Pancreas (tissue), 10 donors: ENCODE measurements around the gene GLYATL1B. TPM values are rescaled to one million over a fixed set of nuclear protein-coding genes. Genes with fewer than 3 reads are reported as not detected.
"Not testable (repeated sequence)": the region's sequence is repeated elsewhere in the genome, so short reads cannot be mapped to it uniquely, and the experiment has no call there.

Experiments
- ATAC-seq, 4 donors: fragments of 200-7000 bp; cut with Tn5 transposase; one replicate each; pipeline versions ENCODE4 v1.8.0 to v1.9.1; 2020; ENCODE audit warnings: mild to moderate bottlenecking in 4 of 4, moderate library complexity in 4 of 4
- DNase-seq, 6 donors: peaks; one replicate each; pipeline ENCODE4 v3.0.0-alpha.2; 2020
- FAIRE-seq: peaks from 2 replicates; lab custom pipeline; 2012; peaks lifted over from hg19 to GRCh38; lab: Jason Lieb, UNC
- H3K27ac ChIP-seq, 4 donors: fragments of 200-600 bp; sonication (generic); 1 replicate in 3 of 4; 2 replicates in 1 of 4; pipeline versions ENCODE4 v1.5.0 to v1.8.0; 2020
- H3K27me3 ChIP-seq, 4 donors: fragments of 200-600 bp; one replicate each; pipeline ENCODE4 v1.8.0; 2021
- H3K36me3 ChIP-seq, 3 donors: fragments of 200-600 bp; sonication (generic) in 1 of 3; one replicate each; pipeline versions ENCODE4 v1.5.0 to v1.8.0; 2020 to 2021
- H3K4me1 ChIP-seq, 3 donors: fragments of 200-600 bp; one replicate each; pipeline ENCODE4 v1.8.0; 2021
- H3K4me3 ChIP-seq, 4 donors: fragments of 200-600 bp; sonication (generic) in 2 of 4; one replicate each; pipeline versions ENCODE4 v1.5.0 to v1.8.0; 2020 to 2021
- H3K9me3 ChIP-seq, 4 donors: fragments of 200-600 bp; one replicate each; pipeline ENCODE4 v1.8.0; 2021
- CTCF ChIP-seq, 4 donors: fragments of 200-600 bp; sonication (generic) in 3 of 4; IDR thresholded peaks; one replicate each; pipeline versions ENCODE4 v1.5.0 to v1.8.0; 2021; ENCODE audit warnings: antibody characterized with exemption in 4 of 4
- WGBS, 2 donors: extraction: QIAGEN DNeasy Blood & Tissue Kit; methylation state at CpG; one replicate each; pipeline ENCODE4 v1.1.7; 2013; 5-methylcytosine and 5-hydroxymethylcytosine counted together
- intact Hi-C, 3 donors: fragments of 100-400 bp; cut with DNase I; formaldehyde crosslinking; loops; one replicate each; pipeline versions ENCODE4 v1.11.1 to v1.14.2; 2022
- polyA plus RNA-seq, 2 donors: library from polyadenylated mRNA; stranded (reverse); fragments of 200-250 nt; gene quantifications; one replicate each; pipeline ENCODE4 v1.2.3, GENCODE V29; 2013
- total RNA-seq, 6 donors: library from RNA; stranded (reverse); fragmentation: NEBNext Ultra II Directional in 4 of 6; extraction: Animal tissue kit (Norgen Biotek cat#: 25700) in 4 of 6; gene quantifications; one replicate each; pipeline versions ENCODE4 v1.2.1 to v1.2.4, GENCODE V29; 2021 to 2023
- donor health status: healthy with polysubstance abuse.
- donor health status: DM: no; HTN: no; CAD: no; lungs with moderate emphysema.
- donor health status: DM: no; HTN: no; CAD: no.
- donor health status: control.
- donor health status: control.
- donor health status: Bipolar disorder and iron deficiency.
- donor health status: DM: yes; HTN: yes; CAD: no.
- donor health status: DM: no; HTN: no; CAD: no.
- donor health status: DM: no; HTN: no; CAD: no.
- donor health status: DM: yes; HTN: yes; CAD: no.

The GLYATL1B gene
- total and polyA plus RNA-seq, 8 donors: not detected

DNA sequence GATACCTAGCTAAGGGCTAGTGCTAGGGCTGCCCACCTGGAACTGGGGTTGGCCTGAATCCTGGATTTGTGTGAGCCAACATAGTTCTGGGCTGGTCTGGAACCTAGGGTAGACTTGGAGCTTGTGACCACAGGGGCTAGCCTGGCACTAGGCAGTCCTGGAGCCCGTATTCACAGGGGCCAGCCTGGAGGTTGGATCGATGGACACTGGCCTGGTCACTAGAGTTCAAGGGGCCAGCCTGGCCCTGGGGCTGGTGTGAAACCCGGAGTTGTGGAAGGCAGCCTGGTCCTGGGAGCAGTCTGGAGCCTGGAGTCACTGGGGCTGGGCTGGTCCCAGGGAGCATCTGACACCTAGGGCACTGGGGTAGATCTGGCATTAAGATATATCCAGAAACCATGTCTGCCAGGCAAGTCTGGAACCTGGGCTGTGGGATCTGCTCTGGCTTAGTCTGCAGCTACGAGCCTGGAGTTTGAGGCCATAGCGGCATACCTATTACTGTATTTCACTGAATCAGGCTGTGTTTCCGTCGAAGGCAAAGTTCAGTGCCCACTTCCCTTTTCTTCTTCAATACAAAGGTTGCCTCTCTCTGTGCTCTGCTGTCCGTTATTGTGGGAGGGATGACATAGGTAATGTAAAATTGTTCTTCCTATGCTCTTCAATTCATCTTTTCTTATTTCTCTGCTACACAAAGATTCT is 9.1 kb upstream of the GLYATL1B start:
- Histone ChIP-seq H3K27me3 (peaks cover 0 to 16% (median 0%) of the 10 kb centered on the region in 4 donors), H3K4me1 (no peaks in the 10 kb centered on the region), H3K27ac (no peak overlapping the region), H3K4me3 (no peak overlapping the region), H3K36me3 (no peaks in the 10 kb centered on the region), H3K9me3 (no peaks in the 10 kb centered on the region)
- no peak for TF ChIP-seq CTCF (IDR thresholded peaks at IDR 0.05)
- FAIRE-seq (no peak), DNase-seq (peak in 1 of 6 donors; percentile 55), ATAC-seq (no peak)
- intact Hi-C loops: no loop called here
- WGBS, 2 donors: 80 to 84% methylated on average over 8 of the region's 8 CpGs

GRCh38 chr11:59078435-59078834 is 7.7 kb upstream of the GLYATL1B start:
- WGBS, 2 donors: 72% methylated on average over 2 of the region's 2 CpGs
- no peak for ATAC-seq

GRCh38 chr11:59079086-59079485 is 7.0 kb upstream of the GLYATL1B start:
- TF ChIP-seq CTCF (IDR thresholded peaks at IDR 0.05): no peak
- intact Hi-C loops: no loop called here
- WGBS, 2 donors: 82 to 83% methylated on average over 1 of the region's 1 CpG
- no peaks in the 10 kb centered on the region for H3K9me3 ChIP-seq
- no peak for ATAC-seq
- no peaks in the 10 kb centered on the region for H3K4me1 ChIP-seq
- no peak overlapping the region for H3K27ac ChIP-seq
- H3K36me3 ChIP-seq: no peaks in the 10 kb centered on the region
- peaks cover 0 to 2% (median 0%) of the 10 kb centered on the region in 4 donors for H3K27me3 ChIP-seq
- no peak for DNase-seq
- FAIRE-seq: no peak
- no peak overlapping the region for H3K4me3 ChIP-seq

More at GRCh38 chr11:59078435-59078834, 7.7 kb upstream of the GLYATL1B start:
- DNase-seq (no peak), FAIRE-seq (no peak)
- intact Hi-C loops: no loop called here
- Histone ChIP-seq H3K27me3 (peaks cover 0 to 6% (median 0%) of the 10 kb centered on the region in 4 donors), H3K36me3 (no peaks in the 10 kb centered on the region), H3K4me1 (no peaks in the 10 kb centered on the region), H3K9me3 (no peaks in the 10 kb centered on the region), H3K27ac (no peak overlapping the region), H3K4me3 (no peak overlapping the region)
- no peak for TF ChIP-seq CTCF (IDR thresholded peaks at IDR 0.05)

DNA sequence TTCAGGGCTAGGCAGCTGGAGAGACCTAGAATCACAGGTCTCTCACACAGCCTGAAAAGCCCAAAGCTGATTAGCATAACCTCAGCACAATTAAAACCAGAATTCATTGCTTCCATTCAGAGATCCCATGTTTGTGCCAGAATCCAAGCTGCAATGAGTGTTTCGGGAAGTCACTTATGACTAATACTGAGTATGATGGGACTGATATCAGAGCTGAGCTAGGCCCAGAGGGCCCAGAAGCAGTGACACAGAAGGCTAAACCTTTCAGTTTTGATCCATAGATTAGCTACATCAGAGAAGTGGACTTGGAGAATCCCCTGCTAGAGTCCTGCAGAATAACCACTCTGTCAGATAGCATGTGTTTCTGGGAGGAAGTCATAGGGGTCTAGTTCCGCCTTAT is 5.7 kb upstream of the GLYATL1B start:
- H3K27me3 ChIP-seq, H3K9me3 ChIP-seq, FAIRE-seq, DNase-seq, H3K27ac ChIP-seq, intact Hi-C loops, ATAC-seq, H3K4me1 ChIP-seq, H3K36me3 ChIP-seq, H3K4me3 ChIP-seq: not testable (repeated sequence)
- 86 to 90% methylated on average over 2 of the region's 2 CpGs for WGBS, 2 donors

DNA sequence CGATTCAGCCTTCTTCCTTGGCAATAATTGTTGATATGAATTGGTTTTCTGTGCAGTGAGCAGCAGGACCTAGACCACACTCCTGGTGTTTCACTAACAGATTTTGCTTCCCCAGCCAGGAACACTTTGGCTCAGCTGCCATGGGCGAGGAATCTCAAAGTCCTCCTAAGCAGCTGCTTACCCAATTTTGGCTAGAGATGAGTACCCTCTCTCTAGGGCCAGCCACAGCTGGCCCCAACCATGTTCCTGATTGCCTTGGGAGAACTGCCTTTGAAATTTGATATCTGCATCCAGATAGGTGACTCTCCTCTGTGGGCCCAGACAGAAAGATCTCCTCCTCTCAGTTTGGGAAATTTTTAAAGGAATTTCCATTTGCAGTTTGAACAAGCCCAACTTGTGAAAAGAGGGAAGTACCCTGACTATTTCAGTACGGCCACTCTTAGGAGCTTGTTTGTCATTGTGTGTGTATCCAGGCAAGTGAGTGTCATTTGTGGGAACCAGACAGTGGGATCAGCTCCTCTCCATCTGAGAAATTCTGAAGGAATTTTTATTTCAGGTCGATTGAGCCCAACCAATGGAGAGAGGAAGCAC is 4.6 kb upstream of the GLYATL1B start:
- H3K36me3 ChIP-seq, H3K4me3 ChIP-seq, intact Hi-C loops, H3K9me3 ChIP-seq, H3K4me1 ChIP-seq, H3K27me3 ChIP-seq, H3K27ac ChIP-seq, FAIRE-seq, ATAC-seq, DNase-seq: not testable (repeated sequence)
- WGBS, 2 donors: 63 to 68% methylated on average over 4 of the region's 4 CpGs

- intact Hi-C loops: no loop called here
- Histone ChIP-seq H3K4me3 (no peak overlapping the region), H3K27me3 (peaks cover 0 to 5% (median 2%) of the 10 kb centered on the region in 4 donors), H3K4me1 (no peaks in the 10 kb centered on the region), H3K9me3 (no peaks in the 10 kb centered on the region), H3K27ac (no peak overlapping the region), H3K36me3 (no peaks in the 10 kb centered on the region)
- WGBS, 2 donors: 84 to 90% methylated on average over 4 of the region's 4 CpGs
- FAIRE-seq (no peak), ATAC-seq (no peak), DNase-seq (no peak)
- no peak for TF ChIP-seq CTCF (IDR thresholded peaks at IDR 0.05)
Measured at GRCh38 chr11:59088162-59088561, 2.1 kb downstream of the GLYATL1B start.

DNA sequence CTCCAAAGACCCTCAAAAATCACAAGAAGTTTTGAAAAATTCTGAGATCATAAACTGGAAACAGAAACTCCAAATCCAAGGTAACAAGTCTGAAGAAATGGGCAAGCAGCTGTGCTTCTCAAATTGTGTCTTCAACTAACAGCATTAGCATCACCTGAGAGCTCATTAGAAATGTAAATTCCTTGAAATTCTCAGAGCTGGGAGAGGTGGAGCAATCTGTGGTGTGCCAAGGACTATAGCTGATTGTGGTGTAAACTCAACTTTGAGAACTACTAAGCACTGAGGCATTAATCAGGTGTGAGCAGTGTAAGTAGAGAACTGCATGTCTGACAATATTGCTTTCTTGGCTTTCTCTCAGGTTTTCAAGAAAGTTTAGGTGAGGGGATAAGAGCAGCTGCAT is 7.5 kb downstream of the GLYATL1B start:
- H3K4me3 ChIP-seq, ATAC-seq, H3K27me3 ChIP-seq, H3K9me3 ChIP-seq, DNase-seq, H3K36me3 ChIP-seq, FAIRE-seq, H3K4me1 ChIP-seq, intact Hi-C loops, H3K27ac ChIP-seq: not testable (repeated sequence)

DNA sequence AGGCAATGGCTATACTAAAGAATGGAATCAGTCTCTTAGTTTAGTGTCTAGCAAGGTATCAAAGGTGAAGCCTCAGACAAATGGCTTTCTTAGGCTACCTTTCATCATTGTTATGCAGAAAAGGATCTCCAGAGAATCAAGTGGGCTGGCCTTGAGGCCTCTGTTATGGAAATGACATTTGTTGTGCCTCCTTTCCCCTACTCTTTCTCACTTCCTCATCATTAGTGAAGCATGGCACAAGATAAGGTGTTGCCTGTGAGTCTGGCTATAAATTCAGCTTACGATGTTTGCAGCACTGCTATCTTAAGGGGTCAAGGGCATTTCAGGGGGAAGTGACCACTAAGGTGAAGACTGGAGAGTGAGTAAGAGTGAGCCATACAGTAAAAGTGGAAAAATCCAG is 9.1 kb downstream of the GLYATL1B start:
- H3K4me3 ChIP-seq, DNase-seq, ATAC-seq, H3K36me3 ChIP-seq, H3K9me3 ChIP-seq, FAIRE-seq, H3K4me1 ChIP-seq, H3K27me3 ChIP-seq, intact Hi-C loops, H3K27ac ChIP-seq: not testable (repeated sequence)
- WGBS, 2 donors: 38 to 41% methylated on average over 1 of the region's 1 CpG
